Common myeloid progenitor, CD34-positive (primary cell): ENCODE measurements around the gene FUOM.
A peak's percentile ranks its signal among the peaks of the same experiment; 100 is the strongest.

ENCODE experiments used
- CTCF ChIA-PET: fragments of 350-600 bp; sonication (Branson Sonifier 250); formaldehyde crosslinking; loops from one replicate; lab custom pipeline; 2021; ENCODE audit warnings: antibody characterized with exemption; lab: Charles Lee
- POLR2A ChIA-PET: fragments of 350-600 bp; sonication (Branson Sonifier 250); formaldehyde crosslinking; loops from one replicate; lab custom pipeline; 2021; ENCODE audit warnings: antibody characterized with exemption; lab: Charles Lee
- DNase-seq, 3 donors: peaks; one replicate each; pipeline versions ENCODE4 v3.0.0 to v3.0.0-alpha.2; 2013
- H3K27ac ChIP-seq, 2 experiments: 1 replicate in 1 of 2; 2 replicates in 1 of 2; pipeline ENCODE4 v1.7.0; 2013; ENCODE audit warnings: inconsistent platforms in 2 of 2, low read length in 2 of 2, mild to moderate bottlenecking in 2 of 2, low read depth in 1 of 2, moderate library complexity in 1 of 2; ENCODE audit not compliant: severe bottlenecking in 2 of 2, insufficient read depth in 1 of 2, poor library complexity in 1 of 2
- H3K27me3 ChIP-seq, 5 experiments: replicated peaks in 2 of 5; 1 replicate in 3 of 5; 2 replicates in 2 of 5; pipeline versions ENCODE4 v1.6.1 to v1.7.0; 2013; ENCODE audit warnings: low read length in 4 of 5, mild to moderate bottlenecking in 2 of 5, moderate library complexity in 2 of 5, inconsistent platforms in 1 of 5; ENCODE audit not compliant: insufficient read depth in 5 of 5, control insufficient read depth in 4 of 5
- H3K36me3 ChIP-seq, 4 experiments: 1 replicate in 2 of 4; 2 replicates in 2 of 4; pipeline versions ENCODE4 v1.6.1 to v1.7.0; 2013; ENCODE audit warnings: low read length in 3 of 4, control low read depth in 1 of 4, mild to moderate bottlenecking in 1 of 4; ENCODE audit not compliant: control insufficient read depth in 4 of 4, insufficient read depth in 4 of 4
- H3K4me1 ChIP-seq, 4 experiments: 1 replicate in 3 of 4; 2 replicates in 1 of 4; pipeline versions ENCODE4 v1.6.1 to v1.7.1; 2013; ENCODE audit warnings: low read length in 3 of 4, mild to moderate bottlenecking in 3 of 4, control low read depth in 1 of 4, inconsistent platforms in 1 of 4, moderate library complexity in 1 of 4; ENCODE audit not compliant: control insufficient read depth in 4 of 4, insufficient read depth in 4 of 4; ENCODE audit errors: control extremely low read depth in 1 of 4
- H3K4me3 ChIP-seq, 7 experiments: 1 replicate in 4 of 7; 2 replicates in 3 of 7; pipeline versions ENCODE4 v1.5.1 to v1.7.0; 2013; ENCODE audit warnings: mild to moderate bottlenecking in 7 of 7, low read length in 6 of 7, moderate library complexity in 6 of 7, inconsistent platforms in 2 of 7, low read depth in 2 of 7, control low read depth in 1 of 7; ENCODE audit not compliant: insufficient read depth in 4 of 7, control insufficient read depth in 1 of 7; ENCODE audit errors: extremely low read depth in 1 of 7
- H3K9me3 ChIP-seq, 5 experiments: 1 replicate in 4 of 5; 2 replicates in 1 of 5; pipeline versions ENCODE4 v1.6.1 to v1.7.1; 2013; ENCODE audit warnings: low read length in 4 of 5, mild to moderate bottlenecking in 2 of 5, inconsistent platforms in 1 of 5, low read depth in 1 of 5, moderate library complexity in 1 of 5; ENCODE audit not compliant: control insufficient read depth in 4 of 5, insufficient read depth in 2 of 5; ENCODE audit errors: control extremely low read depth in 1 of 5
- WGBS: methylation state at CpG from one replicate; pipeline ENCODE4 v1.1.5; 2013; ENCODE audit not compliant: insufficient coverage; 5-methylcytosine and 5-hydroxymethylcytosine counted together

The FUOM gene

GRCh38 chr10:133334503-133335245 is 23.1 kb downstream of the FUOM start:
- POLR2A ChIA-PET, result no interaction called here
- H3K27me3 ChIP-seq, result peaks cover 6 to 90% (median 32%) of the 10 kb centered on the region in 5 experiments
- H3K27ac ChIP-seq, result no peak overlapping the region
- H3K4me3 ChIP-seq, result peak overlapping the region in 4 of 7 experiments; percentile 10 to 60 (median 56)
- WGBS, result 21% methylated on average over 44 of the region's 51 CpGs
- peaks cover 0 to 35% (median 26%) of the 10 kb centered on the region in 4 experiments for H3K4me1 ChIP-seq
- H3K9me3 ChIP-seq, result peaks cover 0 to 6% (median 4%) of the 10 kb centered on the region in 5 experiments
- DNase-seq, result peak in 2 of 3 donors; percentile 22 to 43
- CTCF ChIA-PET, result no interaction called here
- H3K36me3 ChIP-seq, result no peaks in the 10 kb centered on the region

GRCh38 chr10:133332936-133333699 is 24.7 kb downstream of the FUOM start:
- 80% methylated on average over 20 of the region's 30 CpGs for WGBS
- CTCF ChIA-PET, result no interaction called here
- peaks cover 6 to 91% (median 42%) of the 10 kb centered on the region in 5 experiments for H3K27me3 ChIP-seq

GRCh38 chr10:133329491-133330202 is 28.2 kb downstream of the FUOM start:
- peak; percentile 83 to 89 (median 83) for DNase-seq
- Histone ChIP-seq H3K9me3 (peaks cover 0 to 4% (median 4%) of the 10 kb centered on the region in 5 experiments), H3K4me1 (peaks cover 0 to 21% (median 11%) of the 10 kb centered on the region in 4 experiments), H3K27me3 (peaks cover 12 to 91% (median 46%) of the 10 kb centered on the region in 5 experiments), H3K4me3 (peak overlapping the region in 1 of 7 experiments; percentile 26), H3K27ac (no peak overlapping the region), H3K36me3 (no peaks in the 10 kb centered on the region)
- CTCF ChIA-PET, result interaction anchor here (0.6 to 2.7 kb wide), 29 partner anchors 9 to 279 kb away, joined by 3 to 14 read pairs (median 4); partner anchors contain the start of genes FUOM and PRAP1
- WGBS, result 8% methylated on average over 34 of the region's 37 CpGs
- POLR2A ChIA-PET, result no interaction called here

More at GRCh38 chr10:133332936-133333699, 24.7 kb downstream of the FUOM start:
- Histone ChIP-seq H3K4me3 (no peak overlapping the region), H3K27ac (no peak overlapping the region), H3K36me3 (no peaks in the 10 kb centered on the region), H3K4me1 (peaks cover 0 to 35% (median 26%) of the 10 kb centered on the region in 4 experiments), H3K9me3 (peaks cover 0 to 6% (median 4%) of the 10 kb centered on the region in 5 experiments)
- POLR2A ChIA-PET, result no interaction called here
- DNase-seq, result no peak

GRCh38 chr10:133328358-133329343 is 29.2 kb downstream of the FUOM start:
- 90% methylated on average over 14 of the region's 15 CpGs for WGBS
- no peak overlapping the region for H3K27ac ChIP-seq
- CTCF ChIA-PET, result interaction anchor here (0.6 to 2.7 kb wide), 33 partner anchors 8 to 280 kb away, joined by 3 to 14 read pairs (median 3); partner anchors contain the start of genes FUOM and PRAP1
- no peak for DNase-seq
- H3K36me3 ChIP-seq, result no peaks in the 10 kb centered on the region
- POLR2A ChIA-PET, result interaction anchor here (0.6 kb wide), 1 partner anchor 62 kb away, joined by 7 read pairs; no protein-coding TSS in a partner anchor
- H3K9me3 ChIP-seq, result no peaks in the 10 kb centered on the region
- H3K4me1 ChIP-seq, result peaks cover 0 to 24% (median 11%) of the 10 kb centered on the region in 4 experiments
- H3K27me3 ChIP-seq, result peaks cover 12 to 83% (median 45%) of the 10 kb centered on the region in 5 experiments
- H3K4me3 ChIP-seq, result no peak overlapping the region

- H3K27me3 ChIP-seq, result peaks cover 12 to 75% (median 45%) of the 10 kb centered on the region in 5 experiments
- POLR2A ChIA-PET, result no interaction called here
- DNase-seq, result no peak
- no peaks in the 10 kb centered on the region for H3K9me3 ChIP-seq
- no peaks in the 10 kb centered on the region for H3K36me3 ChIP-seq
- CTCF ChIA-PET, result interaction anchor here (0.8 to 2.7 kb wide), 8 partner anchors 16 to 69 kb away, joined by 3 to 9 read pairs (median 3); partner anchors contain the start of gene PRAP1
- WGBS, result 46% methylated on average over 10 of the region's 12 CpGs
- H3K27ac ChIP-seq, result no peak overlapping the region
- H3K4me3 ChIP-seq, result no peak overlapping the region
- H3K4me1 ChIP-seq, result peaks cover 0 to 24% (median 11%) of the 10 kb centered on the region in 4 experiments
Measured at GRCh38 chr10:133327651-133328357, 30.0 kb downstream of the FUOM start.
